GM23338 (cell line): ENCODE results near the gene OFD1. TPM values are rescaled to one million over a fixed set of nuclear protein-coding genes. Genes with fewer than 3 reads are reported as not detected.

Experiments
- ATAC-seq: fragments of 200-7000 bp; cut with Tn5 transposase; 3 replicates; pipeline ENCODE4 v1.9.1; 2020
- DNase-seq: peaks from one replicate; pipeline ENCODE4 v3.0.0-alpha.2; 2015; ENCODE audit warnings: low spot score
- H2AFZ ChIP-seq: fragments of 200-600 bp; sonication (generic); 2 replicates; pipeline ENCODE4 v1.8.0; 2016; ENCODE audit warnings: antibody characterized with exemption, mild to moderate bottlenecking, moderate library complexity
- H3F3A ChIP-seq: fragments of 200-600 bp; sonication (generic); replicated peaks from 2 replicates; pipeline ENCODE4 v1.8.0; 2017; ENCODE audit warnings: antibody characterized with exemption, mixed run types, low read depth
- H3K27ac ChIP-seq: fragments of 200-600 bp; sonication (generic); 2 replicates; pipeline ENCODE4 v1.6.1; 2016; ENCODE audit warnings: low read depth
- H3K27me3 ChIP-seq: fragments of 200-600 bp; sonication (generic); 2 replicates; pipeline ENCODE4 v1.8.0; 2016; ENCODE audit warnings: mild to moderate bottlenecking, mixed run types, moderate library complexity; ENCODE audit not compliant: insufficient read depth
- H3K36me3 ChIP-seq: fragments of 200-600 bp; sonication (generic); 2 replicates; pipeline ENCODE4 v1.8.0; 2016; ENCODE audit warnings: mild to moderate bottlenecking; ENCODE audit not compliant: insufficient read depth
- H3K4me1 ChIP-seq: fragments of 200-600 bp; sonication (generic); 2 replicates; pipeline ENCODE4 v1.8.0; 2016; ENCODE audit warnings: mild to moderate bottlenecking, moderate library complexity; ENCODE audit not compliant: insufficient read depth
- H3K4me2 ChIP-seq: fragments of 200-600 bp; sonication (generic); 2 replicates; pipeline ENCODE4 v1.7.1; 2017; ENCODE audit warnings: mixed run types
- H3K4me3 ChIP-seq: fragments of 200-600 bp; sonication (generic); 2 replicates; pipeline ENCODE4 v1.6.1; 2016; ENCODE audit warnings: mixed run types
- H3K79me2 ChIP-seq: fragments of 200-600 bp; sonication (generic); replicated peaks from 2 replicates; pipeline ENCODE4 v1.8.0; 2017; ENCODE audit warnings: mild to moderate bottlenecking; ENCODE audit not compliant: insufficient read depth
- H3K9me2 ChIP-seq: fragments of 200-600 bp; sonication (generic); 2 replicates; pipeline ENCODE4 v1.8.0; 2017; ENCODE audit not compliant: insufficient read depth
- H4K20me1 ChIP-seq: fragments of 200-600 bp; sonication (generic); replicated peaks from 2 replicates; pipeline ENCODE4 v1.8.0; 2017; ENCODE audit warnings: mild to moderate bottlenecking; ENCODE audit not compliant: insufficient read depth
- H3K27ac Mint-ChIP-seq: 2 replicates; pipeline ENCODE4 v1.8.0; 2020; ENCODE audit warnings: inconsistent platforms, mild to moderate bottlenecking, moderate library complexity, mixed read lengths
- H3K27me3 Mint-ChIP-seq: 3 replicates; pipeline ENCODE4 v1.8.0; 2022; ENCODE audit warnings: low read depth, mild to moderate bottlenecking, moderate library complexity, mixed read lengths, inconsistent platforms; ENCODE audit not compliant: insufficient read depth, poor library complexity
- H3K36me3 Mint-ChIP-seq: 3 replicates; pipeline ENCODE4 v1.8.0; 2021; ENCODE audit warnings: low read depth, mild to moderate bottlenecking, inconsistent platforms, moderate library complexity, mixed read lengths
- H3K4me1 Mint-ChIP-seq: 3 replicates; pipeline ENCODE4 v1.8.0; 2020; ENCODE audit warnings: mild to moderate bottlenecking, inconsistent platforms, mixed read lengths
- H3K4me3 Mint-ChIP-seq: 3 replicates; pipeline ENCODE4 v1.8.0; 2021; ENCODE audit warnings: moderate library complexity, mild to moderate bottlenecking, inconsistent platforms, mixed read lengths
- H3K9me3 Mint-ChIP-seq: 3 replicates; pipeline ENCODE4 v1.8.0; 2020; ENCODE audit warnings: moderate library complexity, mild to moderate bottlenecking, inconsistent platforms, mixed read lengths
- CREB1 ChIP-seq: fragments of 250-450 bp; sonication (Bioruptor Pico); IDR thresholded peaks from 2 replicates; pipeline ENCODE4 v1.5.0; 2020; ENCODE audit warnings: low read depth, mild to moderate bottlenecking, moderate library complexity
- EZH2 ChIP-seq: fragments of 200-600 bp; sonication (generic); IDR thresholded peaks from one replicate; pipeline ENCODE4 v1.8.0; 2017; ENCODE audit warnings: antibody characterized with exemption, mild to moderate bottlenecking, low read depth; ENCODE audit not compliant: unreplicated experiment
- JUNB ChIP-seq: IDR thresholded peaks from one replicate; pipeline ENCODE4 v1.6.1; 2016; ENCODE audit warnings: antibody characterized with exemption; ENCODE audit not compliant: unreplicated experiment
- NANOG ChIP-seq: IDR thresholded peaks from 2 replicates; pipeline ENCODE4 v1.6.1; 2016; ENCODE audit warnings: antibody characterized with exemption, borderline replicate concordance
- POLR2AphosphoS5 ChIP-seq: IDR thresholded peaks from 2 replicates; pipeline ENCODE4 v1.6.1; 2016; ENCODE audit warnings: antibody characterized with exemption, low read depth
- STAT1 ChIP-seq: IDR thresholded peaks from one replicate; pipeline ENCODE4 v1.6.1; 2016; ENCODE audit warnings: antibody characterized with exemption; ENCODE audit not compliant: unreplicated experiment
- ZNF114 ChIP-seq: fragments of 250-450 bp; sonication (Bioruptor Pico); IDR thresholded peaks from 2 replicates; pipeline ENCODE4 v1.5.0; 2020; ENCODE audit warnings: mild to moderate bottlenecking, moderate library complexity
- ZNF331 ChIP-seq: fragments of 250-450 bp; sonication (Bioruptor Pico); IDR thresholded peaks from 2 replicates; pipeline ENCODE4 v1.5.0; 2020; ENCODE audit warnings: low read depth, mild to moderate bottlenecking, moderate library complexity
- polyA plus RNA-seq: library from polyadenylated mRNA; unstranded; fragments of >200 nt; fragmentation: Nextera tagmentation; extraction: Ambion mirVana; gene quantifications from 2 replicates; pipeline ENCODE4 v1.2.1, GENCODE V29; 2016
- total RNA-seq: library from RNA; depleted of rRNA; stranded (reverse); fragments of >200 nt; shearing (Covaris generic); gene quantifications from 2 replicates; pipeline ENCODE4 v1.2.3, GENCODE V29; 2014
- TF ChIP-seq, protein P1 (sequence below), 2 experiments: fragments of 200-600 bp in 1 of 2; sonication (generic) in 1 of 2; conservative IDR thresholded peaks; 2 replicates each; pipeline versions ENCODE4 v1.5.1 to v1.6.1; 2016 to 2017; ENCODE audit warnings: antibody characterized with exemption in 2 of 2, low read depth in 2 of 2, mild to moderate bottlenecking in 2 of 2, moderate library complexity in 1 of 2
- TF ChIP-seq, protein P2 (sequence below): fragments of 250-450 bp; sonication (Bioruptor Pico); IDR thresholded peaks from 2 replicates; pipeline ENCODE4 v1.5.0; 2020; ENCODE audit warnings: mild to moderate bottlenecking, moderate library complexity

OFD1 gene
- total and polyA plus RNA-seq, 2 experiments from 2014 or later: 21.2 to 55.0 TPM

DNA sequence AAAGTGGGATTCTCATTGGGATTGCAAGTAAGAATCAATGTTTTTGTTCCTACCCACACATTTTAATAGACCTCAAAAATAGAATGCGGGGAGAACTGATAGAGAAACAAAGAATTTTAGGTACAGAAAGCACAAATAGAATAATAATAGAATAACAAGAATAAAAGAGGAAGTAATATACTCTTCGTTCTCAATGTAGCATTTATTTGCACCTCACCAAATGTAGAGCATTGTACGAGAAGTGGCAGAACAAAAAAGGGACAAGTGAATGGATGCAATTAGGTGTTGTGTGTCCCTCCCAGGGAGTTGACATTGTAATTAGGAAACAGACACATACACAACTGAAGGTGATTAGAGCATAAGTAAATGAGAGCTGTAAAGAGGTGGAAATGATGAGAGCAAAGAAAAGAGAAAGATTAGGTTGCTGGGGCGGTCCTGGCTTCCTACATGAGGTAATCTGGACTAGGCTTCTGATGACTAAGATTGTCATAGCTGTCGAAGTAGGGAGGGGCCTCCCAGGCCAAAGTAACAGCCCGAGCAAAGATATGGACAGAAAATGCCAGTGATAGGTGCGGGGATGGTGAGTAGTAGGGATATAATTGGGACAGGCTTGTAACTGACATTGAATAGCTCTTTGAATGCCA, 35.2 kb upstream of the OFD1 start:
- H3K4me2 ChIP-seq: no peak overlapping the region
- no peak for TF ChIP-seq ZNF114
- TF ChIP-seq, protein P1, sequence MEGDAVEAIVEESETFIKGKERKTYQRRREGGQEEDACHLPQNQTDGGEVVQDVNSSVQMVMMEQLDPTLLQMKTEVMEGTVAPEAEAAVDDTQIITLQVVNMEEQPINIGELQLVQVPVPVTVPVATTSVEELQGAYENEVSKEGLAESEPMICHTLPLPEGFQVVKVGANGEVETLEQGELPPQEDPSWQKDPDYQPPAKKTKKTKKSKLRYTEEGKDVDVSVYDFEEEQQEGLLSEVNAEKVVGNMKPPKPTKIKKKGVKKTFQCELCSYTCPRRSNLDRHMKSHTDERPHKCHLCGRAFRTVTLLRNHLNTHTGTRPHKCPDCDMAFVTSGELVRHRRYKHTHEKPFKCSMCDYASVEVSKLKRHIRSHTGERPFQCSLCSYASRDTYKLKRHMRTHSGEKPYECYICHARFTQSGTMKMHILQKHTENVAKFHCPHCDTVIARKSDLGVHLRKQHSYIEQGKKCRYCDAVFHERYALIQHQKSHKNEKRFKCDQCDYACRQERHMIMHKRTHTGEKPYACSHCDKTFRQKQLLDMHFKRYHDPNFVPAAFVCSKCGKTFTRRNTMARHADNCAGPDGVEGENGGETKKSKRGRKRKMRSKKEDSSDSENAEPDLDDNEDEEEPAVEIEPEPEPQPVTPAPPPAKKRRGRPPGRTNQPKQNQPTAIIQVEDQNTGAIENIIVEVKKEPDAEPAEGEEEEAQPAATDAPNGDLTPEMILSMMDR (conservative IDR thresholded peaks at IDR 0.05; ENCODE audit: low read depth in 2 of 2): no peak
- no peak for TF ChIP-seq POLR2AphosphoS5
- TF ChIP-seq EZH2: no peak
- no peak for TF ChIP-seq NANOG
- Mint-ChIP-seq H3K27ac (no peak overlapping the region), H3K9me3 (no peaks in the 10 kb centered on the region), H3K4me3 (no peak overlapping the region), H3K36me3 (no peaks in the 10 kb centered on the region; the same call in 2 of the 3 replicates), H3K4me1 (peaks cover 47% of the 10 kb centered on the region), H3K27me3 (peaks cover 3% of the 10 kb centered on the region)
- H3K79me2 ChIP-seq: peaks cover 94% of the 10 kb centered on the region
- no peaks in the 10 kb centered on the region for H3K9me2 ChIP-seq
- no peaks in the 10 kb centered on the region for H3F3A ChIP-seq
- ATAC-seq (no peak), DNase-seq (no peak)
- H3K4me3 ChIP-seq: no peak overlapping the region
- H3K27ac ChIP-seq: no peak overlapping the region
- H2AFZ ChIP-seq: no peak overlapping the region
- no peaks in the 10 kb centered on the region for H3K27me3 ChIP-seq
- peaks cover 15% of the 10 kb centered on the region; the same call in 1 of the 2 replicates for H4K20me1 ChIP-seq
- H3K4me1 ChIP-seq: peaks cover 7% of the 10 kb centered on the region
- no peaks in the 10 kb centered on the region for H3K36me3 ChIP-seq

DNA sequence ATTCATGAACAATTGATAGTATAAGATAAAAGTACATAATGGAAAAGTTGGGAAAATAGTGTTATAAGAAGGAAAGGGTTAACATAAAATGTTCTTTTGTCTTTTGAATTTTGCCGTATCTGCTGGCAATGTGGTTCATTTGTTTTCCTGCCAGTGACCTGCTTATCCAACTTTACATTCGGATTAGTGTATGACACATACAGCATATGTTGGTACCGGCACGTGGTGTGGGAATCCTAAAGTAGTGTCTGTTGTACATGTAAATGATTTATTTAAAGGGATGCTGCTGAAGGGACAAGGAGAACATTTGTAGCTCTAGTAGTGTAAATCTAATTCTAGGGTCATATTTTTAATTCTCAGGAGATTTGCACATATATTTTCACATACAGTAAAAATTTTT, 34.2 kb upstream of the OFD1 start:
- Mint-ChIP-seq H3K9me3 (no peaks in the 10 kb centered on the region), H3K36me3 (no peaks in the 10 kb centered on the region; the same call in 2 of the 3 replicates), H3K27ac (no peak overlapping the region), H3K4me3 (no peak overlapping the region), H3K27me3 (peaks cover under 1% of the 10 kb centered on the region), H3K4me1 (peaks cover 37% of the 10 kb centered on the region)
- Histone ChIP-seq H2AFZ (no peak overlapping the region), H3K27ac (no peak overlapping the region), H3K4me3 (no peak overlapping the region), H3F3A (no peaks in the 10 kb centered on the region), H3K4me1 (no peaks in the 10 kb centered on the region), H3K9me2 (no peaks in the 10 kb centered on the region), H4K20me1 (peaks cover 8% of the 10 kb centered on the region; the same call in 1 of the 2 replicates), H3K4me2 (no peak overlapping the region), H3K36me3 (no peaks in the 10 kb centered on the region), H3K27me3 (no peaks in the 10 kb centered on the region), H3K79me2 (peaks cover 94% of the 10 kb centered on the region)
- no peak for DNase-seq
- no peak for ATAC-seq
- TF ChIP-seq, protein P2, sequence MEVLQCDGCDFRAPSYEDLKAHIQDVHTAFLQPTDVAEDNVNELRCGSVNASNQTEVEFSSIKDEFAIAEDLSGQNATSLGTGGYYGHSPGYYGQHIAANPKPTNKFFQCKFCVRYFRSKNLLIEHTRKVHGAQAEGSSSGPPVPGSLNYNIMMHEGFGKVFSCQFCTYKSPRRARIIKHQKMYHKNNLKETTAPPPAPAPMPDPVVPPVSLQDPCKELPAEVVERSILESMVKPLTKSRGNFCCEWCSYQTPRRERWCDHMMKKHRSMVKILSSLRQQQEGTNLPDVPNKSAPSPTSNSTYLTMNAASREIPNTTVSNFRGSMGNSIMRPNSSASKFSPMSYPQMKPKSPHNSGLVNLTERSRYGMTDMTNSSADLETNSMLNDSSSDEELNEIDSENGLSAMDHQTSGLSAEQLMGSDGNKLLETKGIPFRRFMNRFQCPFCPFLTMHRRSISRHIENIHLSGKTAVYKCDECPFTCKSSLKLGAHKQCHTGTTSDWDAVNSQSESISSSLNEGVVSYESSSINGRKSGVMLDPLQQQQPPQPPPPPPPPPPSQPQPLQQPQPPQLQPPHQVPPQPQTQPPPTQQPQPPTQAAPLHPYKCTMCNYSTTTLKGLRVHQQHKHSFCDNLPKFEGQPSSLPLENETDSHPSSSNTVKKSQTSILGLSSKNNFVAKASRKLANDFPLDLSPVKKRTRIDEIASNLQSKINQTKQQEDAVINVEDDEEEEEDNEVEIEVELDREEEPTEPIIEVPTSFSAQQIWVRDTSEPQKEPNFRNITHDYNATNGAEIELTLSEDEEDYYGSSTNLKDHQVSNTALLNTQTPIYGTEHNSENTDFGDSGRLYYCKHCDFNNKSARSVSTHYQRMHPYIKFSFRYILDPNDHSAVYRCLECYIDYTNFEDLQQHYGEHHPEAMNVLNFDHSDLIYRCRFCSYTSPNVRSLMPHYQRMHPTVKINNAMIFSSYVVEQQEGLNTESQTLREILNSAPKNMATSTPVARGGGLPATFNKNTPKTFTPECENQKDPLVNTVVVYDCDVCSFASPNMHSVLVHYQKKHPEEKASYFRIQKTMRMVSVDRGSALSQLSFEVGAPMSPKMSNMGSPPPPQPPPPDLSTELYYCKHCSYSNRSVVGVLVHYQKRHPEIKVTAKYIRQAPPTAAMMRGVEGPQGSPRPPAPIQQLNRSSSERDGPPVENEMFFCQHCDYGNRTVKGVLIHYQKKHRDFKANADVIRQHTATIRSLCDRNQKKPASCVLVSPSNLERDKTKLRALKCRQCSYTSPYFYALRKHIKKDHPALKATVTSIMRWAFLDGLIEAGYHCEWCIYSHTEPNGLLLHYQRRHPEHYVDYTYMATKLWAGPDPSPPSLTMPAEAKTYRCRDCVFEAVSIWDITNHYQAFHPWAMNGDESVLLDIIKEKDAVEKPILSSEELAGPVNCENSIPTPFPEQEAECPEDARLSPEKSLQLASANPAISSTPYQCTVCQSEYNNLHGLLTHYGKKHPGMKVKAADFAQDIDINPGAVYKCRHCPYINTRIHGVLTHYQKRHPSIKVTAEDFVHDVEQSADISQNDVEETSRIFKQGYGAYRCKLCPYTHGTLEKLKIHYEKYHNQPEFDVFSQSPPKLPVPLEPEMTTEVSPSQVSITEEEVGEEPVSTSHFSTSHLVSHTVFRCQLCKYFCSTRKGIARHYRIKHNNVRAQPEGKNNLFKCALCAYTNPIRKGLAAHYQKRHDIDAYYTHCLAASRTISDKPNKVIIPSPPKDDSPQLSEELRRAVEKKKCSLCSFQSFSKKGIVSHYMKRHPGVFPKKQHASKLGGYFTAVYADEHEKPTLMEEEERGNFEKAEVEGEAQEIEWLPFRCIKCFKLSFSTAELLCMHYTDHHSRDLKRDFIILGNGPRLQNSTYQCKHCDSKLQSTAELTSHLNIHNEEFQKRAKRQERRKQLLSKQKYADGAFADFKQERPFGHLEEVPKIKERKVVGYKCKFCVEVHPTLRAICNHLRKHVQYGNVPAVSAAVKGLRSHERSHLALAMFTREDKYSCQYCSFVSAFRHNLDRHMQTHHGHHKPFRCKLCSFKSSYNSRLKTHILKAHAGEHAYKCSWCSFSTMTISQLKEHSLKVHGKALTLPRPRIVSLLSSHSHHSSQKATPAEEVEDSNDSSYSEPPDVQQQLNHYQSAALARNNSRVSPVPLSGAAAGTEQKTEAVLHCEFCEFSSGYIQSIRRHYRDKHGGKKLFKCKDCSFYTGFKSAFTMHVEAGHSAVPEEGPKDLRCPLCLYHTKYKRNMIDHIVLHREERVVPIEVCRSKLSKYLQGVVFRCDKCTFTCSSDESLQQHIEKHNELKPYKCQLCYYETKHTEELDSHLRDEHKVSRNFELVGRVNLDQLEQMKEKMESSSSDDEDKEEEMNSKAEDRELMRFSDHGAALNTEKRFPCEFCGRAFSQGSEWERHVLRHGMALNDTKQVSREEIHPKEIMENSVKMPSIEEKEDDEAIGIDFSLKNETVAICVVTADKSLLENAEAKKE (CRISPR knock-in tag): no peak
- TF ChIP-seq CREB1: no peak
- TF ChIP-seq NANOG: no peak
- TF ChIP-seq STAT1: no peak
- no peak for TF ChIP-seq ZNF331 (CRISPR knock-in tag)
- TF ChIP-seq, protein P1 (conservative IDR thresholded peaks at IDR 0.05; ENCODE audit: low read depth in 2 of 2): no peak
- TF ChIP-seq JUNB: no peak
- no peak for TF ChIP-seq POLR2AphosphoS5
